Stimulated activated CD4-positive, alpha-beta T cell treated with anti-CD3 and anti-CD28 coated beads, Interleukin-2, amount 100 ng/mL, for 48 hours (primary cell): Measurements from ENCODE around the gene FBP1.
A peak's percentile ranks its signal among the peaks of the same experiment; 100 is the strongest.

Experiments used
- DNase-seq, 2 donors: peaks; one replicate each; pipeline ENCODE4 v3.0.0-alpha.2; 2020

The FBP1 gene

DNA sequence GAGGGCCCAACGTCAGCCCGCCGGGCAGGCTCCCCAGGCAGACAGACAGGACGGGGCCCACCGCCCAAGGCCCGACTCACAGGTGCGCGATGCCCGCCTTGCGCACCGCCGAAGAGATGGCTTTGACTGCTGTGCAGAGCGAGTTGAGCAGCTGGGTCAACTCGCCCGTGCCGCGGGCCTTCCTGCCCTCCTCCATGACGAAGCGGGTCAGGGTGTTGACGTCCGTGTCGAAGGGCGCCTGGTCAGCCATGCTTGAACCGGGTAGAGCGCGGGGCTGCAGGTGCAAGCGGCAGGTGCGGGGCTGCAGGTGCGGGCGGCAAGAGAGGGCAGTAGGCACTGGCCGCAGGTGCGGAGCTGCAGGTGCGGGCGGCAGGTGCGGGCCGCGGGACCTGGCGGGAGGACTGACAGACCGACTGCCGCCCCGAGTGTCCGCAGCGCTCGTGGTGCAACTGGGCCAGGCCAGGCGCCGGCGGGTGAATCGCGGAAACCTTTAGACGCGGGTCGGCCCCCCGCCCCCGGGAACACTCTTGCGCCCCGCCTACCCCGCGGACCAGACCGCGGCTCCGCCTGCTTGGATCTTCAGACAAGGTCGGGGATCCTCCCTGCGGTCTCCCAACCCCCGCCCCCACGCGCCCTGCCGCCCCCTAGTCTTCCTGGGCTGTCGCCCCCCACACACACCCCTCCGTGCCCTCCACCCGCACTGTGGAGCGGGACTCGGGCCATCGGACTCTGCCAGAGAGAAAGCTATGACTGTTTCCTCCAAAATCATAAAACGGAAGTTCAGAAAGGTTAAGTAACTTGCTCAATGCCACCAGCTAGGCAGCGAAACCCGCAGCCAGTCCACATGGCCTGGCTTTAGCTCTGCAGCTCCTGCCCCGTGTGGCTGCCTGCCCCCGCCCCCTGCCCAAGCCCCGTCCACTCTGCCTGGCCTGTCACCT is at the start of gene FBP1:
Gene FBP1 (minus strand): TSS at position 458 of the 938 bp plus-strand sequence. CDS start 208 bp downstream, at position 250.
- peak in 1 of 2 donors; percentile 21 for DNase-seq

DNA sequence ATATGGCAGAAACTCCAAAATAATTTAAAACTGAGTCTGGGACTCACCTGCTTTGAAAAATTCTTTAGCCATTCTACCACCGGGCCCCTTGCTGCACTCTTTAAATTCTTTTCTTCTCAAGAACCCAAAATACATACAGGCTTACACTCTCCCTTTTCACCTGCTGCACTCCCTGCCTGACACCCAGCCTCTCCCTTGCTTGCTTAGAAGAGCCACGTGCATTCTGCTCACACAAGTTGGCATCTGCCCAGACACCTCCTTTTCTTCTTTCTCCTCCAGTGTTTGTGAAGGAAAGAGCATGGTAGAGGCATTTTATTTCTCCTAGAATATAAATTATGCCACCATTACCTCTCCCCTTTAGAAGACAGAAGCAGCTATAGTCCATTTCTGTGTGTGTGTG is 48.1 kb upstream of the FBP1 start:
- DNase-seq = no peak

DNA sequence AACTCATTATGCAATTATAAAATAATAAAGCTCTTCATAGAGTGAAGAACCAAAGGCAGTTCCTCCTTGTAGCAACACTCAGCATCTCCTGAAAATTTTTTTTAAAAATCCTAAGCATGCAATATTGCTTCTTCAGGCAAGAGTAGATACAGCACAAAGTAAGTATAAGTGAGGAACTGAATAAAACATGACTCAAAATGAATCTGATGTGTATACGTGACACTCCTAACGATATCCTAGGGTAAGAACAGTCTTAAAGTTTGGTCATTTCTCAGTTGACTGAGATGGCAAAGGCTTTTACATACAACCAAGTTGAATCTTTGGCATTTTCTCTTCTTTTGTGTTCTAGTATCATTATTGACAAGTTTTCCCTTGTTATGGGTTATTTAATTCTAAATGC is 46.0 kb upstream of the FBP1 start:
- DNase-seq = no peak

DNA sequence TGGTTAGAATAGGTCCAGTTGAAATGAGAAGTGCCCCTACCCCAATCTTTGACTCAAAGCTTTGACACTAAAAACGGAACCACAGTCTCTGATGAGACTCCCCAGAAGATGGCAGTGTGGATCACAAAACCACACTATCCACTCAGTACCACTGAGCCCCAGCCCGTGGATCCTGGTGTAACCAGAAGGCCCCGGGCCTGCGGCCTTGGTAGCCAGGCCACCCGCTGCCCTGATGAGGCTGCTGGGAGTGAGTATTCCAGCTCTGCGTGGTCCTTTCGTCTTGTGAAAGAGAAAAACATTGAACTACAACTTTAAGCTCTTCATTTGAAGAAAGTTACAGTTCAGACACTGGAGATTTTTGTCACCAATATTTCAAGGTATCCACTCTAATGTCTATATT is 42.2 kb upstream of the FBP1 start:
- peak; percentile 48 for DNase-seq

DNA sequence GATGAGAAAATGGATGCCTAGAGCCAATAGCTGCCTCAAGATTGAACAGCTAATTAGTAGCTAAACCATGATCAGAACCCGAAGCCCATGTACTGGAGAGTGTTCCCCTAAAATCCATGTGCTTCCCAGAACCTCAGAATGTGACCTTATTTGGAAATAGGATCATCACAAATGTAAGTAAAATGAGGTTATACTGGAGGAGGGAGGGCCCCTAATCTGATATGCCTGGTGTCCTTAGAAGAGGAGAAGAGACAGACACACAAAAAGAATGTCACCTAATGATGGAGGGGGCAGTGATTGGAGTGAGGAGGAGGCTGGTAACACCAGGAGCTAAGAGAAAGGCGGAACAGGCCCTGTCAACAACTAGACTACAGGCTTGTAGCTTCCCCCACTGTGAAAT is 41.3 kb upstream of the FBP1 start:
- no peak for DNase-seq

DNA sequence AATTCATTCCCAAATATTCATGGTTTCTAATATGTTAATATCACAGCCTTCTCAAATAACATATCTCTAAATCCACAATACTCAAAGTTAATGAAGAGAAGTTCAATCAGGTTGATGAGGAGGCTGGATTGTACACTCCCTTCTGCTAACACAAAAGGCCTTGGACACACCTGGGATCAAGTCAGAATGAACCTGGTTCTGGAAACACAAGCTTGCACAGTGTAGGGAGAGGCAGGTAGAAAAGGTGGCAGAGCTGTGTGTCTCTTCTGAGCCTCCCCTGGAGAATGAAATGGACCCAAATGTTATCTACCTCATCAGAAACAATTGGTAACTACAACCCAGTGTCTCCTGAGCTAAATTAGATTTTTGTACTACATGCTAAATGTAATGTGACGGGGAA is 40.7 kb upstream of the FBP1 start:
- DNase-seq = no peak

DNA sequence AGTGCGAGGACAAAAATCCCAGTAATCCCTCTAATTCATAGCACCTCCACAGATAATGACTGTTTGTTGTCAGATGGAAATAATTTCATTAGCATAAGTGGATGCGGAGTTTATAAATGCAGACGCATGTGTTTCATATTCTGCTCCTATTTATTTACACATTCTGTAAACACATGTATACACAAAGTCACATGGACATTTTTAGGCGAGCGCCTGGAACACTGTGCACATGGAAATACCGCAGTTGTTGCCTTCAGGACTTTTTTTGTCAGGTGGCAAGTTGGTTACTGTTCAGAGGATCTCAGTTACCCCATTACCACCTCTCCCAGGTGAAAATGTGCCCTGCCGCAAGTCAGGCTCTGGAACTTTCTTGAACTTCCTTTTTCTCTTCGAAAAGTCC is 40.3 kb upstream of the FBP1 start:
- no peak for DNase-seq

DNA sequence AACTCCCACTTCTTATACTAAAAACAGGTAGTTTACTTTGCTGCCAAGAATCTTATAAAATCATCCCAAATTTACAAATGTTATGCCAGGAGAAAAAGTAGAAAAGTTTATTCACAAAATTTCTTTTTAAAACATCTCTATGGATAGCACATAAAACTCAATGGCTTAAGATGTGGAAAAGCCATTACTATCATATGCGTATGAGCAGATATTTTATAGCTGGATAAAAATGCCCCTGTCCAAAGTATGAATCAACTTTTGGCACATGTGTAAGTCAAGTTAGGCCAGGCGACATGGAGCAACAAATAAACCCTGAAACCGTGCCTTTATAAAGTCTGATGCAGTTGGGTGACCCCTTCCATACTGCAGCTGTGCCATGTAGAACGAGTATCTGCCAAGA is 38.6 kb upstream of the FBP1 start:
- DNase-seq = no peak

DNA sequence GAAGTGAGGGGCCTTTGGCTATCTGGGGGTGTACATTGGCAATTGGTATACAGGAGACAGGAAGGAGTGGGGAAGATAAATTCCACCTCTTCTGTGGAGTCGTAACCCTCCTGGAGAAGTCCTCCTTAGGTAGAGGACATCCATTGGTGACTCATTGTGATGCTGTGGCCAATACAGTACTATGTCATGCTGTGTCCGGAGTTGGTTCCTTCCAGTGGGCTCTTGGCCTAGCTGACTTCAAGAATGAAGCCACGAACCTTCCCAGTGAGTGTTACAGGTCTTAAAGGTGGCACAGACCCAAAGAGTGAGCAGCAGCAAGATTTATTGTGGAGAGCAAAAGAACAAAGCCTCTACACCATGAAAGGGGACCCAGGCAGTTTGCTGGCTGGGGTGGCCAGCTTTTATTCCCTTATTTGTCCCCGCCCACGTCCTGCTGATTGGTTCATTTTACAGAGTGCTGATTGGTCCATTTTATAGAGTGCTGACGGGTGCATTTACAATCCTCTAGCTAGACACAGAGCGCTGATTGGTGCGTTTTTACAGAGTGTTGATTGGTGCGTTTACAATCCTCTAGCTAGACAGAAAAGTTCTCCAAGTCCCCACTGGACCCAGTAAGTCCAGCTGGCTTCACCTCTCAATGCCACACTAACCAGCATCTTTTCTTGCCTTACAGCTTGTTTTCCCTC is 37.3 kb upstream of the FBP1 start:
- no peak for DNase-seq

DNA sequence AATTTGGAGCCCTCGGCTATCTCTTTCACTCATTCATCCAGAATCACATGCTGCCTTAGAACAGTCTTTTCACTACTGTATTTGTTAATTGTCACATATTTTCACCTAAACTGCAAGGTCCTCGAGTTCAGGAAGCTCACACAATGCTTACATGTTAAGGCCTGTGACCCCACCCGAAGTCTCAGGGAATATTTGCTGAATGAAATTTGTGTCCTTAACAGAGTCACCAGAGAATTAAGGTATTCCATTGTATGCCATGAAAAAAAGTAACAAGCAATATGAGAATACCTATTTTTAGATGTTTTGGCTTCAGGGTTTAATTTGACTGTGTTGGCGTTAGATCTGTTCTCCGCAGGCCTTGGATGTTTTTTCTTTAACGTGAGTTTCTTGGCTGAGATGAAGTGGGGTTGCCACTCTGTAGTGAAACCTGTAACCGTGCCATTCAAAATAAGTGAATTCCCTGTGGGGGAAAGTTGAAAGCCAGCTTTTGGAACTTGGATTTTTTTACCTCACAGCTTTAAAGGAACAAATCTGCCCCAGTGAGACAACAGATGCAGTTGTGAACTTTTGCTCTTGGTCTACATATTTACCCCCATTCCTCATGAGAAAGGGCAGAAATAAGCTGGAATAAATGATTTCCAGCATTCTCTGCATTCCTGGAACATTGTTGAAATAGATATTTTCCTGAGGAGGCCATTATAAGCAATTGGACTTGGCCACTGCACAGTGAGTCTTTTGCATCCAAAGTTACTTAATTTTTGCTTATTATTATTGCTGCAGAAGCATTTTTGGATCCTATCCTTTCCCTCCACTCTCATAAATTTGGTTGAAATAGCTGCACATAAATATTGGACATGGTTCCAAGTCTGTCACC is 35.9 kb upstream of the FBP1 start:
- DNase-seq = no peak

DNA sequence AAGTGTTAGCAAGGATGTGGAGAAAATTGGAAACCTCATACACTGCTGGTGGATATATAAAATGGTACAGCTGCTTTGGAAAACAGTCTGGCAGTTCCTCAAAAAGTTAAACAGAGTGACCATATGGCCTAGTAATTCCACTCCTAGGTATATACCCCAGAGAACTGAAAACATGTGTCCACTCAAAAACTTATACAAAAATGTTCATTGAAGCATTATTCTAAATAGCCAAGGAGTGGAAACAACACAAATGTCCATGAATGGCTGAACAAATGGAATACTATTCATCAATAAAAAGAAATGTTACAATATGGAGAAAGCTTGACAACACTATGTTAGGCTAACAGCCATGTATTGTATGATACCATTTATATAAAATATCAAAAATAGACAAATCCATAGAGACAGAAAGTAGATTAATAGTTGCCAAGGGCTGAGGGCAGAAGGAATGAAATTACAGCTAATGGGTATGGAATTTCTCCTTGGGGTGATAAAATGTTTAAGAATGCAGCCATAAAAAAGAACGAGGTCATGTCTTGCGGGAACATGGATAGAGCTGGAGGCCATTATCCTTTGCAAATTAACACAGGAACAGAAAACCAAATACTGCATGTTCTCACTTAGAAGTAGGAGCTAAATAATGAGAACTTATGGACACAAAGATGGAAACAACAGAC is 33.6 kb upstream of the FBP1 start:
- DNase-seq = no peak

DNA sequence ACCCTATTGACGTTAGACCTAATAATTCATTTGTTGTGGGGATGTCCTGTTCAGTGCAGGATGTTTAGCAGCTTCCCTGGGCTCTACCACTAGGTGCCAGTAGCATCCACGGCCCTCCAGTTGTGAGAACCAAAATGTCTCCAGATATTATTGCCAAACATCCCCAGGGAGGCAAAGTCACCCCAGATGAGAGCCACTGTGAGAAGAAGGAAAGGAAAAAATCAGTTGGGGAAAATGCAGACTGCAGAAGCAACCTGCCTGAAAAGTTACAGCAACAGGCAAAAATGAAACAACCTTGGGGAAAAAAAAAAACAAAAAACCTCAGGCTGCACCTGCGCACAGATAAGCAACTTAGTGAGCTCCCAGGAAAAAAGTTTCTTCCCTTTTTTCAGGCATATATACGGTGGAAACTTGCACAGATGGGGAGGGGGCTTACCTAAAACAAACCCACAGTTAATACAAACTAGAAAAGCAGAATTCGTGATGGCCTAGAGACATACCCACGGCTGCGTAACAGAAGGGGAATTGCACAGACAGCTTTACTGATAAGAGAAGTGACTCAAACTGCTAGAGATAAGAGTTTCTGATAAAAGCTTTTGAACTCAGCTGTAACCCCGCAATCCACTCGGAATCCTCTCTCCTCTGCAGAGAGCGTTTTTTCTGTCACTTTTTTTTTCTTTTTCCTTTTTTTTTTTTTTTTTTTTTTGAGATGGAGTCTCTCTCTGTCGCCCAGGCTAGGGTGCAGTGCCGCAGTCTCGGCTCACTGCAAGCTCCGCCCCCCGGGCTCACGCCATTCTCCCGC is 29.8 kb upstream of the FBP1 start:
- peak; percentile 36 to 43 for DNase-seq

DNA sequence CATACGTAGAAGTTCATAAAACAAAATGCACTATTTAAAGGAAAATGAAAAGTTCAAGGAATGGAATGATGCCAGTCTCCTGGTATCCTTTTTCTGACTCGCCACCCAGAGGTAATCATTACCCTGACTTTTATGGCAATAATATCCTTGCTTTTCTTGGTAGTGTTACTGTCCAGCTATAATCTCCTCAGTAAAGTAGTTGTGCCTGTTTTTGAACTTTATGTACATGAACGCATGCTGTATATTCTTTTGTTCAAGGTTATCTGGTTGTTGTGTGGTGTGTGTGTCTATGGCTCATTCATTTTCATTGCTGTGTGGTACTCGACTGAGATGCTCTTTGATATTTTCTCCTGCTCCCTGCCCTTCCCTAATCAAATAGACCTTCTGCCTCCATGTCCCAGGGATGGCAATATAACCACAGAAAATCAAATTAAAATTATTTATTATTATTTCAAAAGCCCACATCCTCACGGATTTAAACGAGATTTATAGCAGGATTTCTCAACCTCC is 29.2 kb upstream of the FBP1 start:
- no peak for DNase-seq

DNA sequence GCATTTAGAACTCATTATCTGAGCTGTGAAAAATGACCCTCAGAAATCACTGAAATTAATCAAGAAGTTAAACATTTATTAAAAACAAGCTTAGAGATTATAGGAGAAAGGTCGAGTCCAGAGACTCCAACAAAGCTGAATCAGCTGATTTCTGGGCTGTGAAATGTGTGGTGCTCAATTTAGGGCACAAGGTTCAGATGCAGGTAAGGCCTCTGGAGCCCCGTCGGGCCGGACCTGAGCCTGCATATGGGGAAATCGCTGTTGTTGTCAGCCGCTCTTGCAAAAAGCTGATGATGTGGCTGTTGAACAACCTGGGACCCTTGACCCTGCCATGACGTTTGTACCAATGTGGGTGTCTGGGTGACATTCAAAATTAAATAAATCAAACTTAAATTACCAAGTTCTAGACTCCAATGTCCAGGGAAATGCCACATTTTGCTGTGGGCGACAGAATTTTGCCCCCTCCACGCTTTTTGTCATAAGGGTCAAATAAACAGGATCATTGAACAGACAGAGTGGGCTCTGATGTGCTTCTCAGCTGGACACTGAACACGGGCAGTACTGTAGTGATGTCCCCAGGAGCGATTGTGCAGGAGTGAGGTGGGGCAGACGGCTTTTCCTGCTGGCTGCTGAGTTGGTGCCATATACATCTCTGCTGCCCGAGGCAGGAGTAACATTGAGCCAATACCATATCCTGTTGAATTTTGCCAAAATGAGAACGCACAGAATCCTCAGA is 27.2 kb upstream of the FBP1 start:
- no peak for DNase-seq

DNA sequence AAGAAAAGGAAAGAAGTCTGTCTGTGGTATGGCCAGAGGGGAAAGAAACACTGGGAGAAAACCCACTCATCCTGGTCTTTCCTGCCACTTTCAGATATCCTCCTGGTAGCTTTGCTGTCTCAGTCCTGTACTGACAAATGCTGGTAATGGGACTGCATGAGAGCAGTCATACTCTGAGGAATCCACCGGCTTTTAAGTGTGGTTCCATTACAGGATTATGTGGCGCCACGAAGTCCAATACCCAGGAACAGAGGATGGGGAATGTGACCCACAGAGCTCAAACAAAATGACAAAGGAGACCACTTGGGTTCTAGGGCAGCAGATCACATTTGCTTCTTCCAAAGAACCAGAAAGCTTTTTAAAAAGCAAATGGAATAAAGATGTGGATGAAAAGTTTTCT is 26.3 kb upstream of the FBP1 start:
- DNase-seq = no peak

DNA sequence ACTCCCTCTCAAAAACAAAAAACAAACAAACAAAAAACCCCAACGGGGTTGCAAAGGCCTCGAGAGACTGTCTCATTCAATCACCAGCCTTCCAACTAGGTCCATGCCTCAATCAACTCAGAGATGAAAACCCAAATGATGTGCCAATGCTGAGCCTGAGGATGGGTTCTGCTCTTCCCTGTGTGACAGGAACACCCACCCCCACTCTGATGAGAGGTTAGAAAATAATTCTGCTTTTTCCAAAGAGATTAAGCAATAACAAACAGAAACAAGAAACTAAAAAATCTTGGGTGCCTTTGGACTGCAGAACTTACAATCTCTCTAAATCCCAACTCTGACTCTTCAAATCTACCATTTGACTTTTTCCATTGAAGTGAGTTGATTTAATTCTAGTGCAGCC is 25.5 kb upstream of the FBP1 start:
- DNase-seq = no peak

DNA sequence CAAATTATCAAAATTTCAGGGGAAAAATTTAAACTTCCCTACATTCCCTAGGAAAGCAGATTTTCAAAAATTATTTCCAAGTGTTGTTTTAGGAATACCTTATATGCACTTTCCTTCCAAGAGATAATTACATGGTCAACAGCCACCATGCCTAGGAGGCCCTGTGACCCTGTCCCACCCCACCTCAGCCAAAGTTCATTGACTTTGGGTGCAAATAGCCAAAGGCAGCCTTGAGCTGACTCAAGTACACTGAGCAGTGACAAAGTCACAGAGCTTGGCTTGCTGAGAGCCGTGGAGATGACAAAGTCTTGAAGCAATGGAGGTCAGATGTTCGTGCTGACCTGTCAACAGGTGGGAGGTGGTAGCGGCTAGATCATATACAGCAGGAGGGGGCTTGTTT is 24.3 kb upstream of the FBP1 start:
- no peak for DNase-seq

DNA sequence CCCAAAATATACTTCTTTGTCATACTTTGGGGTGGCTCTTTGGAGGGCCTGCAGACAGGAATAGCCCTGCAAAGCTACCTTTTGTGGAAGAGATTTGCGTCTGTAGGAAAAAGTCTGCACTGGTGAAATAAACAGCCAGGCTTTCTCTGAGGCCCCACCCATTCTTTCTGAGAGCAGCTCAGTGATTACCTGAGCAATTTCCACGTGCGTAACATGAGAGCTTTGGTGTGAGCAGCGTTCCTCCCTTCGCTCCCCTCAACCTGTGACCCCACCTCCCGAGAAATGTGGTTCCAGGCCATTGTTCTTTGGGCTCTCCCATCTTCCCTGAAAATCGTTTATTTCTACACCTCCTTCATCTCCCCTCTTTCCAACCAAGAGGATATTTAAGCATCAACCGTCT is 23.8 kb upstream of the FBP1 start:
- DNase-seq = no peak

DNA sequence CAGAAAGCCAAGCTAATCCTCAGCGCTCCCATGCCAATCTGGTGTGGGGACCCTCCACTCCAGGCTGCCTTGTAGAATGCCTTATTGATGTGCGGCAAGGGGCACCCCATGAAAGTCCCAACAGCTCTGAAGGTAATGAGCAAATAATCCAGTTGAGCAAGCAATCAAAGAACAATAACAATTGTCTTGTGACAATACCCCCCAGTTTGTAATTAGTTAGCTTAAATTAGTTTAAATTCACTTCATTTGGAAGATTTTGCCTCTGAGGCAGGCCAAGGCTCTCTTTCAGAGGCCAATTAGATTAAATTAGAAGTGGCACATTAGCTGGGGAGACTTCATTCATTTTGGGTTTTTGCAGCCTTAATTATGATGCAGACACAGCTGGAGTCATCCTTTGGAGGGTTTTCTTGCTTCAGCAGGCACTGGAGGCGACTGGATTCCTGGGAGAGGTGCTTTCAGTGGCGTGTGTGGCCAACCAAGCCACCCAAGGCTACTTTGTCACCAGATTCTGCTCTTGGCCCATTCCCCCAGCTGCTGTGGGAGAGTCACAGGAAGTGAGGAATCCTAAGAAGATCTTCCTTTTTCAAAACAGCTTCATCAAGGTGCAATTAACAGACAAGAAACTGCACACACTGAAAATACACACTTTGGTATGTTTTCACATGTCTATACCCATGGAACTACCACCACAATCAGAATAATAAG is 17.9 kb upstream of the FBP1 start:
- no peak for DNase-seq

DNA sequence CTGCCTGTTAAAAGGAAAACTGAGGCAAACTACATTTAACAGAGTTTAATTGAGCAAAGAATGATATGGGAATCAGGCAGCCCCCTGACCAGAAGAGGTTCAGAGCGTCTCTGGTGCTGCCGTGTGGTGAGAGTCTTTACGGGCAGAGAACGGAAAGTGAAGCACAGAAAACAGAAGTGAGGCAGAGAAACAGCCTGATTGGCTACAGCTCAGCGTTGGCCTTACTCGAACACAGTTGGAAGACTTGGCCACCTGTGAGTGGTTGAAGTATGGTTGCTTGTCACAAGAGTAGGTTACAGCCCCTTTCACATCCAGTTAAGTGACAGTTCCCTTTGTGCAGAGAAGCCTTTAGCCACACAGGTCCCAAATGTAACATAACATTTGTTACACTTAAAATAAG is 16.9 kb upstream of the FBP1 start:
- DNase-seq = peak in 1 of 2 donors; percentile 11
